ENCODE data around the gene TOR1AIP2. TPM values are rescaled to one million over a fixed set of nuclear protein-coding genes. Genes with fewer than 3 reads are reported as not detected.

Gene TOR1AIP2
- total and polyA plus RNA-seq, 4 donors: 9.4 to 64.7 (median 36.1) TPM

- no peaks in the 10 kb centered on the region for H3K27me3 ChIP-seq (ENCODE audit: control insufficient read depth in 1 of 2, insufficient read depth in 2 of 2, low read length in 1 of 2)
- 96% methylated on average over 6 of the region's 6 CpGs for WGBS, 2 donors
- no peaks in the 10 kb centered on the region for H3K4me1 ChIP-seq (ENCODE audit: control insufficient read depth in 1 of 2, insufficient read depth in 2 of 2, low read length in 2 of 2)
- DNase-seq (no peak), ATAC-seq (ENCODE audit: low FRiP score) (no peak)
- no peak overlapping the region for H3K4me3 ChIP-seq (ENCODE audit: low read length in 2 of 2)
- H3K36me3 ChIP-seq (ENCODE audit: control insufficient read depth in 1 of 2, insufficient read depth in 2 of 2, low read length in 1 of 2): no peaks in the 10 kb centered on the region
- intact Hi-C loops (cut with DNase I): no loop called here
- H3K27ac ChIP-seq (ENCODE audit: low read depth in 1 of 2, low read length in 2 of 2): no peak overlapping the region
- H3K9me3 ChIP-seq (ENCODE audit: control insufficient read depth, low read length): no peaks in the 10 kb centered on the region
Measured at GRCh38 chr1:179798864-179799516, 78.6 kb downstream of the TOR1AIP2 start.

- DNase-seq (no peak), ATAC-seq (ENCODE audit: low FRiP score) (no peak)
- WGBS, 2 donors: 84 to 91% methylated on average over 10 of the region's 10 CpGs
- Histone ChIP-seq H3K4me3 (ENCODE audit: low read length in 2 of 2) (no peak overlapping the region), H3K27ac (ENCODE audit: low read depth in 1 of 2, low read length in 2 of 2) (no peak overlapping the region), H3K9me3 (ENCODE audit: control insufficient read depth, low read length) (no peaks in the 10 kb centered on the region), H3K36me3 (ENCODE audit: control insufficient read depth in 1 of 2, insufficient read depth in 2 of 2, low read length in 1 of 2) (no peaks in the 10 kb centered on the region), H3K4me1 (ENCODE audit: control insufficient read depth in 1 of 2, insufficient read depth in 2 of 2, low read length in 2 of 2) (no peaks in the 10 kb centered on the region), H3K27me3 (ENCODE audit: control insufficient read depth in 1 of 2, insufficient read depth in 2 of 2, low read length in 1 of 2) (no peaks in the 10 kb centered on the region)
- intact Hi-C loops (cut with DNase I): no loop called here
Measured at GRCh38 chr1:179798213-179798863, 79.3 kb downstream of the TOR1AIP2 start.

GRCh38 chr1:179794669-179795068, 82.9 kb downstream of the TOR1AIP2 start:
- H3K27ac ChIP-seq (ENCODE audit: low read depth in 1 of 2, low read length in 2 of 2): no peak overlapping the region
- H3K27me3 ChIP-seq (ENCODE audit: control insufficient read depth in 1 of 2, insufficient read depth in 2 of 2, low read length in 1 of 2): no peaks in the 10 kb centered on the region
- DNase-seq: no peak
- no peak overlapping the region for H3K4me3 ChIP-seq (ENCODE audit: low read length in 2 of 2)
- no peak for ATAC-seq (ENCODE audit: low FRiP score)
- H3K9me3 ChIP-seq (ENCODE audit: control insufficient read depth, low read length): no peaks in the 10 kb centered on the region
- intact Hi-C loops (cut with DNase I): no loop called here
- no peaks in the 10 kb centered on the region for H3K4me1 ChIP-seq (ENCODE audit: control insufficient read depth in 1 of 2, insufficient read depth in 2 of 2, low read length in 2 of 2)
- 34 to 35% methylated on average over 4 of the region's 4 CpGs for WGBS, 2 donors
- H3K36me3 ChIP-seq (ENCODE audit: control insufficient read depth in 1 of 2, insufficient read depth in 2 of 2, low read length in 1 of 2): no peaks in the 10 kb centered on the region

- no peaks in the 10 kb centered on the region for H3K9me3 ChIP-seq (ENCODE audit: control insufficient read depth, low read length)
- no peaks in the 10 kb centered on the region for H3K27me3 ChIP-seq (ENCODE audit: control insufficient read depth in 1 of 2, insufficient read depth in 2 of 2, low read length in 1 of 2)
- no peak overlapping the region for H3K27ac ChIP-seq (ENCODE audit: low read depth in 1 of 2, low read length in 2 of 2)
- no peak overlapping the region for H3K4me3 ChIP-seq (ENCODE audit: low read length in 2 of 2)
- WGBS, 2 donors: 90 to 95% methylated on average over 1 of the region's 1 CpG
- DNase-seq: no peak
- intact Hi-C loops (cut with DNase I): no loop called here
- ATAC-seq (ENCODE audit: low FRiP score): no peak
- no peaks in the 10 kb centered on the region for H3K4me1 ChIP-seq (ENCODE audit: control insufficient read depth in 1 of 2, insufficient read depth in 2 of 2, low read length in 2 of 2)
- H3K36me3 ChIP-seq (ENCODE audit: control insufficient read depth in 1 of 2, insufficient read depth in 2 of 2, low read length in 1 of 2): no peaks in the 10 kb centered on the region
Measured at GRCh38 chr1:179794146-179794545, 83.5 kb downstream of the TOR1AIP2 start.

GRCh38 chr1:179793281-179793680, 84.3 kb downstream of the TOR1AIP2 start:
- ATAC-seq (ENCODE audit: low FRiP score): no peak
- no peaks in the 10 kb centered on the region for H3K36me3 ChIP-seq (ENCODE audit: control insufficient read depth in 1 of 2, insufficient read depth in 2 of 2, low read length in 1 of 2)
- intact Hi-C loops (cut with DNase I): no loop called here
- H3K27me3 ChIP-seq (ENCODE audit: control insufficient read depth in 1 of 2, insufficient read depth in 2 of 2, low read length in 1 of 2): no peaks in the 10 kb centered on the region
- H3K4me1 ChIP-seq (ENCODE audit: control insufficient read depth in 1 of 2, insufficient read depth in 2 of 2, low read length in 2 of 2): no peaks in the 10 kb centered on the region
- no peak overlapping the region for H3K27ac ChIP-seq (ENCODE audit: low read depth in 1 of 2, low read length in 2 of 2)
- H3K4me3 ChIP-seq (ENCODE audit: low read length in 2 of 2): no peak overlapping the region
- no peaks in the 10 kb centered on the region for H3K9me3 ChIP-seq (ENCODE audit: control insufficient read depth, low read length)
- WGBS, 2 donors: 90 to 95% methylated on average over 4 of the region's 4 CpGs
- DNase-seq: no peak

Other genes starting within 250 kb of the TOR1AIP2 start
- not detected for gene FAM163A, start 134.5 kb downstream of the TOR1AIP2 start, total RNA-seq
- gene FAM163A, start 134.5 kb downstream of the TOR1AIP2 start, polyA plus RNA-seq: not detected
- gene TOR1AIP1, start 4.5 kb upstream of the TOR1AIP2 start, total RNA-seq: 10 to 100 TPM; 68.3 to 68.4 TPM
- gene TOR1AIP1, start 4.5 kb upstream of the TOR1AIP2 start, polyA plus RNA-seq: 10 to 100 TPM; 48.0 to 53.6 TPM
- 10 to 100 TPM; 52.6 to 61.3 TPM for gene CEP350, start 77.0 kb upstream of the TOR1AIP2 start, total RNA-seq
- 1 to 10 TPM; 4.3 to 6.3 TPM for gene CEP350, start 77.0 kb upstream of the TOR1AIP2 start, polyA plus RNA-seq